ENCODE data around the gene FBXO10. TPM values are rescaled to one million over a fixed set of nuclear protein-coding genes. Genes with fewer than 3 reads are reported as not detected.

FBXO10 gene
- total RNA-seq, 1 donor: 2.3 TPM

GRCh38 chr9:37565661-37566618 lies 10.2 kb downstream of the FBXO10 start:
- H3K27me3 ChIP-seq (ENCODE audit: insufficient read depth, low read length): no peaks in the 10 kb centered on the region
- no peaks in the 10 kb centered on the region for H3K9me3 ChIP-seq (ENCODE audit: low read depth, low read length)
- H3K4me1 ChIP-seq (ENCODE audit: insufficient read depth, low read length): no peaks in the 10 kb centered on the region
- no peak overlapping the region for H3K4me3 ChIP-seq (ENCODE audit: low read length)

DNA sequence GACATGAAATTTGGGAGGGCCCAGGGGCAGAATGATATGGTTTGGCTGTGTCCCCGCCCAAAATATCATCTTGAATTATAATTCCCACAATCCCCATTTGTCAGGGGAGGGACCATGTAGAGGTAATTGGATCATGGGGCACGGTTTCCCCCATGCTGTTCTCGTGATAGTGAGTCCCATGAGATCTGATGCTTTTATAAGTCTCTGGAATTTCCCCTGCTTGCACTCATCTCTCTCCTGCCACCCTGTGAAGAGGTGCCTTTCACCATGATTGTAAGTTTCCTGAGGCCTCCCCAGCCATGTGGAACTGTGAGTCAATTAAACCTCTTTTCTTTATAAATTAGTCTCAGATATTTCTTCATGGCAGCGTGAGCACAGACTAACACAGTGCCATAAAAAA lies 11.3 kb downstream of the FBXO10 start:
- Histone ChIP-seq H3K9me3 (ENCODE audit: low read depth, low read length) (no peaks in the 10 kb centered on the region), H3K4me3 (ENCODE audit: low read length) (no peak overlapping the region), H3K4me1 (ENCODE audit: insufficient read depth, low read length) (no peaks in the 10 kb centered on the region), H3K27me3 (ENCODE audit: insufficient read depth, low read length) (no peaks in the 10 kb centered on the region)

- Histone ChIP-seq H3K4me1 (ENCODE audit: insufficient read depth, low read length) (no peaks in the 10 kb centered on the region), H3K27me3 (ENCODE audit: insufficient read depth, low read length) (no peaks in the 10 kb centered on the region), H3K4me3 (ENCODE audit: low read length) (no peak overlapping the region), H3K9me3 (ENCODE audit: low read depth, low read length) (no peaks in the 10 kb centered on the region)
Measured at GRCh38 chr9:37563806-37564513, 12.2 kb downstream of the FBXO10 start.

GRCh38 chr9:37562826-37563225 lies 13.4 kb downstream of the FBXO10 start:
- H3K4me3 ChIP-seq (ENCODE audit: low read length): no peak overlapping the region
- no peaks in the 10 kb centered on the region for H3K9me3 ChIP-seq (ENCODE audit: low read depth, low read length)
- no peaks in the 10 kb centered on the region for H3K27me3 ChIP-seq (ENCODE audit: insufficient read depth, low read length)
- no peaks in the 10 kb centered on the region for H3K4me1 ChIP-seq (ENCODE audit: insufficient read depth, low read length)

- H3K27me3 ChIP-seq (ENCODE audit: insufficient read depth, low read length): no peaks in the 10 kb centered on the region
- no peaks in the 10 kb centered on the region for H3K9me3 ChIP-seq (ENCODE audit: low read depth, low read length)
- H3K4me3 ChIP-seq (ENCODE audit: low read length): no peak overlapping the region
- no peaks in the 10 kb centered on the region for H3K4me1 ChIP-seq (ENCODE audit: insufficient read depth, low read length)
Measured at GRCh38 chr9:37561682-37562081, 14.5 kb downstream of the FBXO10 start.

- H3K9me3 ChIP-seq (ENCODE audit: low read depth, low read length): no peaks in the 10 kb centered on the region
- H3K4me3 ChIP-seq (ENCODE audit: low read length): no peak overlapping the region
- no peaks in the 10 kb centered on the region for H3K4me1 ChIP-seq (ENCODE audit: insufficient read depth, low read length)
- no peaks in the 10 kb centered on the region for H3K27me3 ChIP-seq (ENCODE audit: insufficient read depth, low read length)
Measured at GRCh38 chr9:37559855-37560592, 16.2 kb downstream of the FBXO10 start.

DNA sequence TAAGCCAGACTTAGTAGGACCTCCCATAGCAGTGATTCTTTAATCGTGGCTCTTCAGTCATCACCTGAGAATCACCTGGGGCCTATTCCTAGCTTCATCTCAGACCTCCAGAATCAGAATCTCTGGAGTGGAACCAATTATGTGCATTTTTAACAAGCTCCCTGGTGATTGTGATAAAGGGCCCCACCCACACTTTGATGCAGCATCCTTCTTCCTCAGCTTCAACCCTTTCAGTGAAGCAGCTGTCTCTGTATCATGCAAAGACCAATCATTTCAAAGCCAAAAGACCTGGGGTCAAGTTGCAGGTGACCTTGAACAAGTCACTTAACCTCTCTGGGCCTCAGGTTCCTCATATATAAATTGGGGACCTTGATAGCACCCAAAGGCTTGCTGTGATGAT lies 17.1 kb downstream of the FBXO10 start:
- Histone ChIP-seq H3K4me3 (ENCODE audit: low read length) (no peak overlapping the region), H3K4me1 (ENCODE audit: insufficient read depth, low read length) (no peaks in the 10 kb centered on the region), H3K9me3 (ENCODE audit: low read depth, low read length) (no peaks in the 10 kb centered on the region), H3K27me3 (ENCODE audit: insufficient read depth, low read length) (no peaks in the 10 kb centered on the region)

DNA sequence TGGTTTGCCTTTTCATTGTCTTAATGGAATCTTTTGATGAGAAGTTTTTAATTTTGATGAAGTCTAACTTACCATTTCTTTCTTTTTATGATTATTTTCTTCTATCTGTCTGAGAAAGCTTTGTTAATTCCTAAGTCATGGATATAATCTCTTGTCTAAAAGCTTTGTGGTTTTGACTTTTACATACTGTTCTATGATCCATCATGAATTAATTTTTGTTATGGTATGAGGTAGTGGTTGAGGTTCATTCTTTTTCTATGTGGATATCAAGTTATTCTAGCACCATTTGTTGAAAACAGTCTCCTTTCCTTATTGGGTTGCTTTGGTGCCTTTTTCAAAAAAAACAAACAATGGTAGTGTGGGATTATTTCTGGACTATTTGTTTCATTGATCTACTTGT lies 20.4 kb downstream of the FBXO10 start:
- Histone ChIP-seq H3K4me1 (ENCODE audit: insufficient read depth, low read length) (no peaks in the 10 kb centered on the region), H3K9me3 (ENCODE audit: low read depth, low read length) (no peaks in the 10 kb centered on the region), H3K27me3 (ENCODE audit: insufficient read depth, low read length) (no peaks in the 10 kb centered on the region), H3K4me3 (ENCODE audit: low read length) (no peak overlapping the region)

DNA sequence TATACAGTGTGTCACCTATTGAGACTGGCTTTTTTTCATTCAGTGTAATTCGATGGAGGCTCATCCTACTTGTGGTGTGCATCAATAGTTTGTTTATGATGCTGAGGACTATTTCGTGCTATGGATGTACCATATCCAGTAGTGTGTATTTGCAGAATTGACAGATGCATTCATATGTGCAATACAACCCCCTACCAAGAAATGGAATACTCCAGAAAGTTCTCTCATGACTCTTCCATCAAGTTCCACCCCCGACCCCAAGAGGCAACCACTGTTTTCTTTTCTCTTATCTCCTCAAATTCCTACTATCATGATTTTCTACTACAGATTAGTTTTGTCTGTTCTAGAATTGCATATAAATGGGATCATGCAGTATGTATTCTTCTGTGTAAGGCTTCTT lies 21.9 kb downstream of the FBXO10 start:
- Histone ChIP-seq H3K9me3 (ENCODE audit: low read depth, low read length) (no peaks in the 10 kb centered on the region), H3K4me1 (ENCODE audit: insufficient read depth, low read length) (no peaks in the 10 kb centered on the region), H3K4me3 (ENCODE audit: low read length) (no peak overlapping the region), H3K27me3 (ENCODE audit: insufficient read depth, low read length) (no peaks in the 10 kb centered on the region)

DNA sequence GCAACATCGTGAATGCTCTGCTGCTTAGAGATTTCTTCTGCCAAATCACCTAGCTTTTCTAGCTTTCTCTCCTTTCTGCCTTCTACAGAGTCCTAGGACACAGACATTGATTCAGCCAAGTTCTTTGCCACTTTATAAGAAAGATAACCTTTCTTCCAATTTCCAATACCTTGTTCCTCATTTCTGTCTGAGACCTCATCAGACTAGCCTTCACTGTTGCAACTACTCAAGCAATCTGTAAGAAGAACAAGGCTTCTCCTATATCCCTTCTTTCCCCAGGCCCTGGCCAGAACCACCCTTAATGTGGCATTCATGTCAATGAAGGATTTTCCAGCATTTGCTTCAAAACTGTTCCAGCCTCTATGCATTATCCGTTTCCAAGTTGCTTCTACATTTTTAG lies 24.3 kb downstream of the FBXO10 start:
- H3K4me1 ChIP-seq (ENCODE audit: insufficient read depth, low read length): no peaks in the 10 kb centered on the region
- H3K4me3 ChIP-seq (ENCODE audit: low read length): no peak overlapping the region
- no peaks in the 10 kb centered on the region for H3K27me3 ChIP-seq (ENCODE audit: insufficient read depth, low read length)
- H3K9me3 ChIP-seq (ENCODE audit: low read depth, low read length): no peaks in the 10 kb centered on the region

GRCh38 chr9:37551468-37551867 lies 24.7 kb downstream of the FBXO10 start:
- H3K27me3 ChIP-seq (ENCODE audit: insufficient read depth, low read length): no peaks in the 10 kb centered on the region
- H3K4me1 ChIP-seq (ENCODE audit: insufficient read depth, low read length): no peaks in the 10 kb centered on the region
- H3K4me3 ChIP-seq (ENCODE audit: low read length): no peak overlapping the region
- H3K9me3 ChIP-seq (ENCODE audit: low read depth, low read length): no peaks in the 10 kb centered on the region

DNA sequence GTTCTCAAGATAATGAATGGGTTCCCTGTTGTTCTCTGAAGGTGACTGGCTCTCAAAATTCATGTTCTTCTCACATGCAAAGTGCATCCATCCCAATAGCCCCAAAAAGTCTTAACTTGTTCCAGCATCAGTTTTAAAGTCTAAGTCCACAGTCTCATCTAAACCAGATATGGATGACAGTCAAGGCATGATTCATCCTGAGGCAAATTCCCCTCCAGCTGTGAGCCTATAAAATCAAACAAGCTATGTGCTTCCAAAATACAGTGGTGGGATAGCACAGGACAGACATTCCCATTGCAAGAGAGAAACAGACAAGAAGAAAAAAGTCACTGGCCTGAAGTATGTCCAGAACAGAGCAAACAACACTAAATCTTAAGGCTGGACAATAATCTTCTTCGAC lies 25.4 kb downstream of the FBXO10 start:
- Histone ChIP-seq H3K27me3 (ENCODE audit: insufficient read depth, low read length) (no peaks in the 10 kb centered on the region), H3K9me3 (ENCODE audit: low read depth, low read length) (no peaks in the 10 kb centered on the region), H3K4me1 (ENCODE audit: insufficient read depth, low read length) (no peaks in the 10 kb centered on the region), H3K4me3 (ENCODE audit: low read length) (no peak overlapping the region)

- Histone ChIP-seq H3K27me3 (ENCODE audit: insufficient read depth, low read length) (no peaks in the 10 kb centered on the region), H3K4me3 (ENCODE audit: low read length) (no peak overlapping the region), H3K9me3 (ENCODE audit: low read depth, low read length) (no peaks in the 10 kb centered on the region), H3K4me1 (ENCODE audit: insufficient read depth, low read length) (no peaks in the 10 kb centered on the region)
Measured at GRCh38 chr9:37549527-37549926, 26.7 kb downstream of the FBXO10 start.

GRCh38 chr9:37547328-37547878 lies 28.8 kb downstream of the FBXO10 start:
- H3K4me1 ChIP-seq (ENCODE audit: insufficient read depth, low read length): no peaks in the 10 kb centered on the region
- no peaks in the 10 kb centered on the region for H3K27me3 ChIP-seq (ENCODE audit: insufficient read depth, low read length)
- no peak overlapping the region for H3K4me3 ChIP-seq (ENCODE audit: low read length)
- H3K9me3 ChIP-seq (ENCODE audit: low read depth, low read length): no peaks in the 10 kb centered on the region

DNA sequence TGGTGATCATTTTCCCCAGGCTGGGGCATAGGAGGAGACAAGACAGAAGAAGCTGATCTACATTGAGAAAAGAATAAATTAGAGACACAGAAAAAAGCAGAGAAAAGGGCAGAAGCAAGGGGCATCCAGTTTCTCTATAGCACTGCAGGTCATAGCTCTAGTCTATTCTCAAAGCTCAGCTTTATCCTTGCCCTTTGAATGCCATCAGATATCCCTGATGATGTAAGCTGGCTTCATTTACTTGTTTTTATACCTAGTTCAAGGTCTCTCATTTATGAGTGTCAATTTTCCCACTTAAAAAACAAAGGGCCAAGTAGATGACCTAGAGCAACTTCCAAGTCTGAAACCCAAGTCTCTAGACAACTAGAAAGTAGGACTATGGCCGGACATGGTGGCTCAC lies 32.7 kb downstream of the FBXO10 start:
- Histone ChIP-seq H3K27me3 (ENCODE audit: insufficient read depth, low read length) (no peaks in the 10 kb centered on the region), H3K9me3 (ENCODE audit: low read depth, low read length) (no peaks in the 10 kb centered on the region), H3K4me3 (ENCODE audit: low read length) (no peak overlapping the region), H3K4me1 (ENCODE audit: insufficient read depth, low read length) (no peaks in the 10 kb centered on the region)
